KMS-11 (cell line): ENCODE data around the gene CDK14.

ENCODE experiments used
- H2AFZ ChIP-seq: fragments of 200-600 bp; sonication (generic); 2 replicates; pipeline ENCODE4 v1.6.1; 2016; ENCODE audit warnings: antibody characterized with exemption, mixed run types, low read depth
- H3K27ac ChIP-seq: fragments of 200-600 bp; sonication (generic); 2 replicates; pipeline ENCODE4 v1.6.1; 2016; ENCODE audit warnings: mild to moderate bottlenecking, mixed run types
- H3K27me3 ChIP-seq: fragments of 200-600 bp; sonication (generic); 2 replicates; pipeline ENCODE4 v1.6.1; 2017; ENCODE audit warnings: mild to moderate bottlenecking, low read depth, mixed run types, moderate library complexity; ENCODE audit not compliant: insufficient read depth
- H3K36me3 ChIP-seq: fragments of 200-600 bp; sonication (generic); 2 replicates; pipeline ENCODE4 v1.6.1; 2017; ENCODE audit warnings: mild to moderate bottlenecking, mixed run types; ENCODE audit not compliant: insufficient read depth
- H3K4me1 ChIP-seq: fragments of 200-600 bp; sonication (generic); 2 replicates; pipeline ENCODE4 v1.6.1; 2016; ENCODE audit warnings: mild to moderate bottlenecking, low read depth, mixed run types; ENCODE audit not compliant: poor library complexity, severe bottlenecking
- H3K4me2 ChIP-seq: fragments of 200-600 bp; sonication (generic); 2 replicates; pipeline ENCODE4 v1.7.0; 2016; ENCODE audit warnings: mild to moderate bottlenecking, mixed run types
- H3K4me3 ChIP-seq: fragments of 200-600 bp; sonication (generic); IDR thresholded peaks from 2 replicates; pipeline ENCODE4 v1.6.1; 2017; ENCODE audit warnings: low read depth, low read length, mixed read lengths; ENCODE audit not compliant: insufficient read depth
- H3K79me2 ChIP-seq: fragments of 200-600 bp; sonication (generic); 2 replicates; pipeline ENCODE4 v1.6.1; 2016; ENCODE audit warnings: low read depth, mixed run types; ENCODE audit not compliant: insufficient read depth
- H3K9ac ChIP-seq: fragments of 200-600 bp; sonication (generic); 2 replicates; pipeline ENCODE4 v1.6.1; 2016; ENCODE audit warnings: mild to moderate bottlenecking, mixed run types
- H4K20me1 ChIP-seq: fragments of 200-600 bp; sonication (generic); 2 replicates; pipeline ENCODE4 v1.6.1; 2016; ENCODE audit warnings: mild to moderate bottlenecking, mixed run types; ENCODE audit not compliant: insufficient read depth
- TF ChIP-seq, protein P1 (sequence below): fragments of 200-600 bp; sonication (generic); conservative IDR thresholded peaks from 2 replicates; pipeline ENCODE4 v1.6.1; 2017; ENCODE audit warnings: low read depth, mild to moderate bottlenecking, antibody characterized with exemption, low read length, moderate library complexity, mixed read lengths

Gene CDK14

DNA sequence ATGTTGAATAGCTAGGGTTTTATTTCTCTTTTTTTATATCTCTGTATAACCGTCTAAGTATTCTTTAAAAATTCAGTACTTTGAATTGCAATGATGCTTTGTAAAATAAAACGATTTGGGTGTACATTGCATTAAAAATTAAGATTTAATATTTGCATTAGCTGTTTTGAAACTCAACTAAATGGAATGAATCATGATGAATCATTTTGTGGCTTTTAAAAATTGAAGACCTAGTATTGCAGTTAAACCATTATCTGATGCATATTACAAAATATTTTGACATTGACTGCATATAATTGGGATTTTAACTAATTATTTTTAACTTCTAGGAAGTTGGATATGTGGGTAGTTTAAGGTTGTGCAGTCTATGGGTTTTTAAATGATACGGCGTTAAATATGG is 314.0 kb downstream of the CDK14 start:
- H3K36me3 ChIP-seq = 0 out of 2 replicates have a peak, but pooled peaks cover 12% of the 10 kb centered on the region

DNA sequence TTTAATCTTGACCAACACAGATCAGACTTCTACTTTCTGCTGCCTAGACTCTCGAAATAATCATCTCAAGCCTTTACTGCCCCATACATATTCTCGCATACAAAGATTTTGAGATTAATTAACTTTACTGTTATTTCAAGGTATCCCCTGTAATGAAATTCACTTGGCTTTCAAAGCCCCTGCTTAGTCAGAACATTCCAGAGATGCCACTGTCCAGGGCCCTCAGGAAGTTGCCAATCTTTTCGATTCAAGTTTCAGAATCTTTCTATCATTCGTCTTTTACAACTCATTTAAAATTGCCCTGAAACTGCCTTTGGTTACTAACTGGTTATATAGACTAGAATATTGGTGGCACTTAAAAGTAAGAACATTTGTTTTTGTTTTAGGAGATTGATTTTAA is 320.2 kb downstream of the CDK14 start:
- Histone ChIP-seq H3K36me3 (peaks cover 6% of the 10 kb centered on the region; the same call in 1 of the 2 replicates), H3K4me2 (no peak overlapping the region), H2AFZ (no peak overlapping the region), H3K79me2 (peaks cover 26% of the 10 kb centered on the region; the same call in 1 of the 2 replicates), H3K9ac (no peak overlapping the region), H3K27ac (no peak overlapping the region), H3K4me3 (no peak overlapping the region), H3K4me1 (no peaks in the 10 kb centered on the region), H3K27me3 (no peaks in the 10 kb centered on the region), H4K20me1 (no peaks in the 10 kb centered on the region; the same call in 1 of the 2 replicates)
- TF ChIP-seq, protein P1, sequence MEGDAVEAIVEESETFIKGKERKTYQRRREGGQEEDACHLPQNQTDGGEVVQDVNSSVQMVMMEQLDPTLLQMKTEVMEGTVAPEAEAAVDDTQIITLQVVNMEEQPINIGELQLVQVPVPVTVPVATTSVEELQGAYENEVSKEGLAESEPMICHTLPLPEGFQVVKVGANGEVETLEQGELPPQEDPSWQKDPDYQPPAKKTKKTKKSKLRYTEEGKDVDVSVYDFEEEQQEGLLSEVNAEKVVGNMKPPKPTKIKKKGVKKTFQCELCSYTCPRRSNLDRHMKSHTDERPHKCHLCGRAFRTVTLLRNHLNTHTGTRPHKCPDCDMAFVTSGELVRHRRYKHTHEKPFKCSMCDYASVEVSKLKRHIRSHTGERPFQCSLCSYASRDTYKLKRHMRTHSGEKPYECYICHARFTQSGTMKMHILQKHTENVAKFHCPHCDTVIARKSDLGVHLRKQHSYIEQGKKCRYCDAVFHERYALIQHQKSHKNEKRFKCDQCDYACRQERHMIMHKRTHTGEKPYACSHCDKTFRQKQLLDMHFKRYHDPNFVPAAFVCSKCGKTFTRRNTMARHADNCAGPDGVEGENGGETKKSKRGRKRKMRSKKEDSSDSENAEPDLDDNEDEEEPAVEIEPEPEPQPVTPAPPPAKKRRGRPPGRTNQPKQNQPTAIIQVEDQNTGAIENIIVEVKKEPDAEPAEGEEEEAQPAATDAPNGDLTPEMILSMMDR = no peak

More for the DNA sequence above, 314.0 kb downstream of the CDK14 start:
- H3K4me2 ChIP-seq = no peak overlapping the region
- no peak overlapping the region for H2AFZ ChIP-seq
- H3K27ac ChIP-seq = no peak overlapping the region
- no peaks in the 10 kb centered on the region for H3K4me1 ChIP-seq
- TF ChIP-seq, protein P1 = no peak
- H3K79me2 ChIP-seq = peaks cover 41% of the 10 kb centered on the region
- H3K9ac ChIP-seq = no peak overlapping the region
- H3K27me3 ChIP-seq = no peaks in the 10 kb centered on the region
- H4K20me1 ChIP-seq = no peaks in the 10 kb centered on the region; the same call in 1 of the 2 replicates
- H3K4me3 ChIP-seq = no peak overlapping the region

DNA sequence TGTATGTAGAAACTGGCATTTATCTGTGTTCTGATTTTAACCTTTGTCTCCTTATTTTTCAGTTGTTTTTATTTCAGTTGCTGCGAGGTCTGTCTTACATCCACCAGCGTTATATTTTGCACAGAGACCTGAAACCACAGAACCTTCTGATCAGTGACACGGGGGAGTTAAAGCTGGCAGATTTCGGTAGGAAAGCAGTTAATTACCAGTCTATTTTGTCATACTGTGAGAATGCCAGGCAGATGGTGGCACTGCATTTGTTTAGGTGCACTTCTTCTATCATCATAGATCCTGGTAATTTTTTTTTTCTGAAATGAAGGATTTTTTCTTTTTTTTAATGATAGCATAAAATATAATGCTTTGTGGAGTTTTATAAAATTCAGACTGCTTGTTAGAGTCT is 321.4 kb downstream of the CDK14 start:
- no peak overlapping the region for H3K27ac ChIP-seq

DNA sequence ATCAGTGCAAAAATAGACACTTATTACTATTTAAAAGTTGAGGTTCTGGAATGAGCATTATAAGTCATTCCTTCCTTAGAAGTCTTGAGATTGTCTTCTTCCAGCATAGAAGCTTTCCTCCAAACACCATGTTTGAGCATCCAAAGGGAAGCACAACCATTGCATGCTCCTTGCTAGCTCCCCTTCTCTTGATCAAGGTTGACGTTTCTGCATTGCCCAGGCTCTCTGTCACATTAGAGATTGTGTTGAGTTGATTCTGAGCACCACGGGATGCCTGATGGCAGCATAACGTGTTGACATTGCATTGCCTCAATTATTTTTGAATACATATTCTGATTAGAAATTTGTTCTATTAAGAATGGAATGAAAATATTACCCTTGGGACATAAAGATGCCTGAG is 322.2 kb downstream of the CDK14 start:
- no peak overlapping the region for H2AFZ ChIP-seq
- no peak overlapping the region for H3K27ac ChIP-seq
- H3K4me2 ChIP-seq = no peak overlapping the region
- no peaks in the 10 kb centered on the region; the same call in 1 of the 2 replicates for H3K36me3 ChIP-seq
- no peak overlapping the region for H3K4me3 ChIP-seq
- H3K27me3 ChIP-seq = no peaks in the 10 kb centered on the region
- H3K4me1 ChIP-seq = no peaks in the 10 kb centered on the region
- TF ChIP-seq, protein P1 = no peak
- H3K9ac ChIP-seq = no peak overlapping the region
- no peaks in the 10 kb centered on the region; the same call in 1 of the 2 replicates for H4K20me1 ChIP-seq
- H3K79me2 ChIP-seq = peaks cover 22% of the 10 kb centered on the region; the same call in 1 of the 2 replicates

More for the DNA sequence above, 321.4 kb downstream of the CDK14 start:
- Histone ChIP-seq H3K4me2 (no peak overlapping the region), H2AFZ (no peak overlapping the region), H3K27me3 (no peaks in the 10 kb centered on the region), H3K9ac (no peak overlapping the region), H3K36me3 (no peaks in the 10 kb centered on the region; the same call in 1 of the 2 replicates), H3K4me1 (no peaks in the 10 kb centered on the region), H3K79me2 (peaks cover 26% of the 10 kb centered on the region; the same call in 1 of the 2 replicates), H3K4me3 (no peak overlapping the region), H4K20me1 (no peaks in the 10 kb centered on the region; the same call in 1 of the 2 replicates)
- TF ChIP-seq, protein P1 = no peak
